Measurements from ENCODE around the gene APBA1.

- TF ChIP-seq REST (IDR thresholded peaks at IDR 0.05; ENCODE audit: insufficient read depth in 1 of 2, low read depth in 2 of 2, low read length in 2 of 2) (no peak), POLR2AphosphoS5 (IDR thresholded peaks at IDR 0.05; ENCODE audit: low read depth, low read length) (no peak)
Measured at GRCh38 chr9:69715825-69716224, 43.7 kb upstream of the APBA1 start.

Data from PFSK-1 (cell line).